Measurements from ENCODE around the gene MATK. TPM values are rescaled to one million over a fixed set of nuclear protein-coding genes. Genes with fewer than 3 reads are reported as not detected.

MATK gene
- total and polyA plus RNA-seq, 10 of the 15 experiments (the other 5 are each of a cell fraction or from before 2014, with no cell fraction given): 0.24 to 2.2 (median 1.1) TPM; not detected in 2

- no peak overlapping the region for H3K27ac ChIP-seq (ENCODE audit: control insufficient read depth, insufficient read depth)
- 68% methylated on average over 2 of the region's 2 CpGs for WGBS (ENCODE audit: insufficient coverage, insufficient replicate concordance, low lambda C conversion rate, missing lambda C conversion rate)
- no peak for DNase-seq (ENCODE audit: low read depth, low spot score)
- no peaks in the 10 kb centered on the region; a peak in 1 of 4 replicates for H3K36me3 ChIP-seq (ENCODE audit: control insufficient read depth in 2 of 2, insufficient read depth in 2 of 2, low read length in 1 of 2)
- no peaks in the 10 kb centered on the region; a peak in 1 of 4 replicates for H3K27me3 ChIP-seq (replicated peaks in 1 of 2; ENCODE audit: control insufficient read depth in 2 of 2, insufficient read depth in 2 of 2, low read length in 1 of 2)
- no peak overlapping the region for H3K4me3 ChIP-seq
- H2AFZ ChIP-seq (ENCODE audit: control insufficient read depth, low read depth, low read length): no peak overlapping the region
- H3K4me2 ChIP-seq (ENCODE audit: control insufficient read depth, insufficient read depth): no peak overlapping the region
- FAIRE-seq: no peak
- intact Hi-C loops (cut with micrococcal nuclease; ENCODE audit: unreplicated experiment): no loop called here
- TF ChIP-seq TBL1XR1 (IDR thresholded peaks at IDR 0.05; ENCODE audit: low read depth, low read length) (no peak), PAX5 (IDR thresholded peaks at IDR 0.05; ENCODE audit: borderline replicate concordance, low read depth, low read length) (no peak), SREBF2 (IDR thresholded peaks at IDR 0.05; ENCODE audit: low read length) (no peak), ELK1 (IDR thresholded peaks at IDR 0.05; ENCODE audit: low read depth, low read length) (no peak), SIN3A (IDR thresholded peaks at IDR 0.05; ENCODE audit: low read depth, low read length) (no peak), IRF3 (IDR thresholded peaks at IDR 0.05) (no peak), CHD1 (IDR thresholded peaks at IDR 0.05; ENCODE audit: low read depth, low read length) (no peak), ATF7 (IDR thresholded peaks at IDR 0.05; ENCODE audit: low read depth) (no peak), LARP7 (IDR thresholded peaks at IDR 0.05) (no peak), ZBED1 (IDR thresholded peaks at IDR 0.05; ENCODE audit: borderline replicate concordance) (no peak), JUND (IDR thresholded peaks at IDR 0.05; ENCODE audit: low read depth, low read length) (no peak), ZZZ3 (IDR thresholded peaks at IDR 0.05; ENCODE audit: control insufficient read depth, insufficient read length, low read depth) (no peak), STAT1 (conservative IDR thresholded peaks at IDR 0.05) (no peak), PRDM15 (CRISPR knock-in tag; IDR thresholded peaks at IDR 0.05) (no peak)
- TF ChIP-seq, protein P1, sequence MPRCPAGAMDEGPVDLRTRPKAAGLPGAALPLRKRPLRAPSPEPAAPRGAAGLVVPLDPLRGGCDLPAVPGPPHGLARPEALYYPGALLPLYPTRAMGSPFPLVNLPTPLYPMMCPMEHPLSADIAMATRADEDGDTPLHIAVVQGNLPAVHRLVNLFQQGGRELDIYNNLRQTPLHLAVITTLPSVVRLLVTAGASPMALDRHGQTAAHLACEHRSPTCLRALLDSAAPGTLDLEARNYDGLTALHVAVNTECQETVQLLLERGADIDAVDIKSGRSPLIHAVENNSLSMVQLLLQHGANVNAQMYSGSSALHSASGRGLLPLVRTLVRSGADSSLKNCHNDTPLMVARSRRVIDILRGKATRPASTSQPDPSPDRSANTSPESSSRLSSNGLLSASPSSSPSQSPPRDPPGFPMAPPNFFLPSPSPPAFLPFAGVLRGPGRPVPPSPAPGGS (IDR thresholded peaks at IDR 0.05; ENCODE audit: borderline replicate concordance, insufficient read depth, low read depth, low read length, poor library complexity, severe bottlenecking): no peak
- SMC1A ChIA-PET (ENCODE audit: uncharacterized antibody, unreplicated experiment): no interaction called here
- no peaks in the 10 kb centered on the region; the same call in 2 of the 3 replicates for H3K9me3 ChIP-seq (replicated peaks; ENCODE audit: control insufficient read depth, insufficient read depth, low read length)
- no peak for ATAC-seq
- CTCF ChIA-PET: no interaction called here
- BruUV-seq (replicated peaks): no TSS peak
- no peak overlapping the region for H3K9ac ChIP-seq (ENCODE audit: control insufficient read depth, insufficient read depth, low read length)
- in situ Hi-C loops (cut with MboI): no loop called here
- no peaks in the 10 kb centered on the region for H3K79me2 ChIP-seq (ENCODE audit: control insufficient read depth, insufficient read depth, low read length)
- RAD21 ChIA-PET (ENCODE audit: unreplicated experiment): no interaction called here
- H4K20me1 ChIP-seq (ENCODE audit: control insufficient read depth, insufficient read depth): no peaks in the 10 kb centered on the region
- POLR2A ChIA-PET: no interaction called here
- no peaks in the 10 kb centered on the region for H3K4me1 ChIP-seq (ENCODE audit: control insufficient read depth, insufficient read depth, low read length)
These were observed 4.6 kb downstream of the MATK start for GRCh38 chr19:3781603-3782002.

Data from GM12878 (cell line).